ENCODE results near the gene RPF1. TPM values are rescaled to one million over a fixed set of nuclear protein-coding genes. Genes with fewer than 3 reads are reported as not detected.
A peak's percentile ranks its signal among the peaks of the same experiment; 100 is the strongest.

The RPF1 gene
- total RNA-seq, 1 experiment from 2014 or later = 33.6 TPM

DNA sequence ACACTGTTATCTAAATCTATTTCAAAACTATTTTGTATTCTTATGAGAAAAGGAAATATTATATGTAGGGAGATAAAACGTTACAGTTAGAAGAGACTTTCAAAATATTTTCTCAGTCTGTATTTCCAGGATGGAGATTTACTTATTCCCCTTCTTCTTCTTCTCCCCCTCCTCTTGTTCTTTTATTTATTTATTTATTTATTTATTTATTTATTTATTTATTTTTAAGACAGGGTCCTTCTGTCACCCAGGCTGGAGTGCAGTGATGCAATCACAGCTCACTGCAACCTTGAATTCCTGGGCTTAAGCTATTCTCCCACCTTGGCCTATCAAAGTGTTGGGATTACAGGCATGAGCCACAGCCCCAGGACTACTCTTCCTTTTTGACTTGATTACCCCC is 2.8 kb upstream of the RPF1 start:
- Mint-ChIP-seq H3K27ac (ENCODE audit: unreplicated experiment) (no peak overlapping the region), H3K4me1 (ENCODE audit: low read depth, unreplicated experiment) (peaks cover 8% of the 10 kb centered on the region), H3K36me3 (ENCODE audit: insufficient read depth, unreplicated experiment) (peaks cover 23% of the 10 kb centered on the region), H3K4me3 (ENCODE audit: low read depth, unreplicated experiment) (no peak overlapping the region), H3K9me3 (ENCODE audit: low read depth, unreplicated experiment) (no peaks in the 10 kb centered on the region), H3K27me3 (ENCODE audit: unreplicated experiment) (no peaks in the 10 kb centered on the region)
- intact Hi-C loops (cut with micrococcal nuclease; ENCODE audit: unreplicated experiment) = no loop called here
- BruUV-seq (replicated peaks) = no TSS peak
- TF ChIP-seq, protein P1, sequence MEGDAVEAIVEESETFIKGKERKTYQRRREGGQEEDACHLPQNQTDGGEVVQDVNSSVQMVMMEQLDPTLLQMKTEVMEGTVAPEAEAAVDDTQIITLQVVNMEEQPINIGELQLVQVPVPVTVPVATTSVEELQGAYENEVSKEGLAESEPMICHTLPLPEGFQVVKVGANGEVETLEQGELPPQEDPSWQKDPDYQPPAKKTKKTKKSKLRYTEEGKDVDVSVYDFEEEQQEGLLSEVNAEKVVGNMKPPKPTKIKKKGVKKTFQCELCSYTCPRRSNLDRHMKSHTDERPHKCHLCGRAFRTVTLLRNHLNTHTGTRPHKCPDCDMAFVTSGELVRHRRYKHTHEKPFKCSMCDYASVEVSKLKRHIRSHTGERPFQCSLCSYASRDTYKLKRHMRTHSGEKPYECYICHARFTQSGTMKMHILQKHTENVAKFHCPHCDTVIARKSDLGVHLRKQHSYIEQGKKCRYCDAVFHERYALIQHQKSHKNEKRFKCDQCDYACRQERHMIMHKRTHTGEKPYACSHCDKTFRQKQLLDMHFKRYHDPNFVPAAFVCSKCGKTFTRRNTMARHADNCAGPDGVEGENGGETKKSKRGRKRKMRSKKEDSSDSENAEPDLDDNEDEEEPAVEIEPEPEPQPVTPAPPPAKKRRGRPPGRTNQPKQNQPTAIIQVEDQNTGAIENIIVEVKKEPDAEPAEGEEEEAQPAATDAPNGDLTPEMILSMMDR (IDR thresholded peaks at IDR 0.05; ENCODE audit: unreplicated experiment) = no peak
- no peak for DNase-seq
- CTCF ChIA-PET = no interaction called here

DNA sequence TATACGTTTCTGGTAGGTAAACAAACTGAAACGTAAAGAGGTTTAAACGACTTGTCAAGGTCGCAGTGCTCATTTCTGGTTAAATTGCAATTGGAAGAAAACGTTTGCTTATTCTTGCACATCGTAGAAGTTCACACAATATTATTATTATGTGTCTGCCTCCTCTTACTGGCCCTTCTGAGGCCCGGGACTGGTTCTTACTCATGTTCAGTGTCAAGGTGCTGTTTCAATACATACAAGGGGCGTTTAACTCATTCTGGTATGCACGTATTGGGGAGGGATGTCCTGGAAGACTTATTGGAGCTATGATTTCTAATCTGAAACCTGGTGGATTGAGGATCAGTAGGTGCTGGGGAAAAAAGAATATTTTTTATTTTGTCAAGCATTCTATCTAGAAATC is 932 bp downstream of the RPF1 start:
- DNase-seq = no peak
- peak overlapping the region; percentile 88 for H3K27ac Mint-ChIP-seq (ENCODE audit: unreplicated experiment)
- peak overlapping the region; percentile 89 for H3K4me3 Mint-ChIP-seq (ENCODE audit: low read depth, unreplicated experiment)
- no peaks in the 10 kb centered on the region for H3K9me3 Mint-ChIP-seq (ENCODE audit: low read depth, unreplicated experiment)
- BruUV-seq (replicated peaks) = TSS peak; percentile 35
- peaks cover 39% of the 10 kb centered on the region for H3K36me3 Mint-ChIP-seq (ENCODE audit: insufficient read depth, unreplicated experiment)
- H3K4me1 Mint-ChIP-seq (ENCODE audit: low read depth, unreplicated experiment) = peaks cover 14% of the 10 kb centered on the region
- intact Hi-C loops (cut with micrococcal nuclease; ENCODE audit: unreplicated experiment) = no loop called here
- CTCF ChIA-PET = interaction anchor here (0.5 to 1.0 kb wide), 5 partner anchors 12 to 452 kb away, joined by 3 to 8 read pairs (median 4); partner anchors contain the start of genes GNG5 and SPATA1
- H3K27me3 Mint-ChIP-seq (ENCODE audit: unreplicated experiment) = no peaks in the 10 kb centered on the region
- TF ChIP-seq, protein P1 (IDR thresholded peaks at IDR 0.05; ENCODE audit: unreplicated experiment) = no peak

DNA sequence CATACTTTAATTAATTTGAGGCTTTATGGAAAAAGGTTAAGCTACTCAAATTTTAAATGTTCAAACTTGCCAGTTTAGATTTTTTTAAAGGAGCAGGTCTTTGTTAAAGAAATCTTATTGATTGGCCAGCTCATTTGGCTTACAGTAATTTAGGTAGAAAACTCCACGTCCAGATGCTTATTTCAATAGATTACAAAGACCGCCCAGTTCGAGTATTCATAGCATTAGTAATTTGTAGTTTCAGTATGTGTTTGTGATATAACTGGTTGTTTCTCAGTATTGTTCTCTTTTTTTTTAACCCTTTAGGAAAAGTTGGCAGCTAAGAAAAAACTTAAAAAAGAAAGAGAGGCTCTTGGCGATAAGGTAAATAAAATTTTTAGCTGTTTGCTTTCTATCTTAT is 1.6 kb downstream of the RPF1 start:
- H3K27ac Mint-ChIP-seq (ENCODE audit: unreplicated experiment) = no peak overlapping the region
- no peaks in the 10 kb centered on the region for H3K27me3 Mint-ChIP-seq (ENCODE audit: unreplicated experiment)
- no peaks in the 10 kb centered on the region for H3K9me3 Mint-ChIP-seq (ENCODE audit: low read depth, unreplicated experiment)
- no TSS peak for BruUV-seq (replicated peaks)
- peaks cover 39% of the 10 kb centered on the region for H3K36me3 Mint-ChIP-seq (ENCODE audit: insufficient read depth, unreplicated experiment)
- TF ChIP-seq, protein P1 (IDR thresholded peaks at IDR 0.05; ENCODE audit: unreplicated experiment) = no peak
- peaks cover 15% of the 10 kb centered on the region for H3K4me1 Mint-ChIP-seq (ENCODE audit: low read depth, unreplicated experiment)
- DNase-seq = no peak
- peak overlapping the region; percentile 89 for H3K4me3 Mint-ChIP-seq (ENCODE audit: low read depth, unreplicated experiment)
- intact Hi-C loops (cut with micrococcal nuclease; ENCODE audit: unreplicated experiment) = no loop called here
- CTCF ChIA-PET = interaction anchor here (0.5 to 1.0 kb wide), 2 partner anchors 98 to 451 kb away, joined by 4 to 5 read pairs; no protein-coding TSS in a partner anchor

DNA sequence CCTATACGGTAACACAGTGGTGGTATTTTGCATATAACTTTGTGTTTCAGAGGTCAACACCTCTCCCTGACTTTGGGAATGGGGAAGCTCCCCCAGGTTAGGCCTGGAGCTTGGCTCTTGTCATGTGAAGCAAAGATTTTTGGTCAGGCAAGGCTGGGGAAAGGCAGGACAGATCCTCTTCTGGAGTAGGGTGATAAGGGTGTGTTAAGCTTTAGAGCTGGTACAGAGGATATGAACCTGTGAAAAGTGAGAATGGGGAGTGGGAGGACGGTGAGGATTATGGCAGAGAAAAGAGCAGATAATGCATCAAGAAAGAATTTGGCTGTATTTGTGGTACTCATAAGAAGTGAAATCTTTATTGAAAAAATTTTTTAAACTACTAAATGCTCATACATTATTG is 2.3 kb downstream of the RPF1 start:
- no peak overlapping the region for H3K27ac Mint-ChIP-seq (ENCODE audit: unreplicated experiment)
- intact Hi-C loops (cut with micrococcal nuclease; ENCODE audit: unreplicated experiment) = no loop called here
- peaks cover 2% of the 10 kb centered on the region for H3K9me3 Mint-ChIP-seq (ENCODE audit: low read depth, unreplicated experiment)
- CTCF ChIA-PET = interaction anchor here (0.7 kb wide), 1 partner anchor 112 kb away, joined by 3 read pairs; no protein-coding TSS in a partner anchor
- H3K36me3 Mint-ChIP-seq (ENCODE audit: insufficient read depth, unreplicated experiment) = peaks cover 39% of the 10 kb centered on the region
- TF ChIP-seq, protein P1 (IDR thresholded peaks at IDR 0.05; ENCODE audit: unreplicated experiment) = no peak
- no peak for DNase-seq
- peak overlapping the region; percentile 89 for H3K4me3 Mint-ChIP-seq (ENCODE audit: low read depth, unreplicated experiment)
- no TSS peak for BruUV-seq (replicated peaks)
- H3K27me3 Mint-ChIP-seq (ENCODE audit: unreplicated experiment) = no peaks in the 10 kb centered on the region
- H3K4me1 Mint-ChIP-seq (ENCODE audit: low read depth, unreplicated experiment) = peaks cover 22% of the 10 kb centered on the region

All from Calu3 (cell line).